OCI-LY7 (cell line): ENCODE data around the gene SMPD3. TPM values are rescaled to one million over a fixed set of nuclear protein-coding genes. Genes with fewer than 3 reads are reported as not detected.

Experiments used
- BruUV-seq: library from RNA; stranded (reverse); fragments of 400-500 nt; replicated peaks from 2 replicates; lab custom pipeline; 2021; lab: Mats Ljungman, UMichigan
- CTCF ChIA-PET: fragments of 300-600 bp; sonication (Branson Sonifier 250); formaldehyde crosslinking; loops from one replicate; lab custom pipeline; 2022; ENCODE audit warnings: antibody characterized with exemption; ENCODE audit not compliant: unreplicated experiment; lab: Charles Lee
- POLR2A ChIA-PET: fragments of 300-600 bp; sonication (Branson Sonifier 250); formaldehyde crosslinking; loops from one replicate; lab custom pipeline; 2022; ENCODE audit warnings: antibody characterized with exemption; lab: Charles Lee
- DNase-seq: peaks from one replicate; pipeline ENCODE4 v3.0.0-alpha.2; 2015; ENCODE audit warnings: low spot score
- H2AFZ ChIP-seq: fragments of 200-600 bp; sonication (generic), shearing (Covaris generic); 2 replicates; pipeline ENCODE4 v1.6.1; 2014; ENCODE audit warnings: mild to moderate bottlenecking, antibody characterized with exemption, low read length, moderate library complexity
- H3K27ac ChIP-seq: fragments of 200-600 bp; sonication (generic); 2 replicates; pipeline ENCODE4 v1.5.1; 2014; ENCODE audit warnings: mixed run types, low read depth, mild to moderate bottlenecking, moderate library complexity, low read length, inconsistent platforms; ENCODE audit not compliant: poor library complexity, severe bottlenecking
- H3K36me3 ChIP-seq: fragments of 200-600 bp; sonication (generic); 2 replicates; pipeline ENCODE4 v1.6.1; 2014; ENCODE audit warnings: mild to moderate bottlenecking, antibody characterized with exemption, low read length, moderate library complexity, mixed read lengths; ENCODE audit not compliant: insufficient read depth
- H3K4me1 ChIP-seq: fragments of 200-600 bp; sonication (generic); 2 replicates; pipeline ENCODE4 v1.5.1; 2014; ENCODE audit warnings: mild to moderate bottlenecking, low read length; ENCODE audit not compliant: insufficient read depth, poor library complexity, severe bottlenecking
- H3K4me2 ChIP-seq: fragments of 200-600 bp; sonication (generic); 2 replicates; pipeline ENCODE4 v1.6.1; 2014; ENCODE audit warnings: mild to moderate bottlenecking, low read length
- H3K4me3 ChIP-seq: fragments of 200-600 bp; sonication (generic); 2 replicates; pipeline ENCODE4 v1.5.1; 2014; ENCODE audit warnings: mild to moderate bottlenecking, low read depth, low read length; ENCODE audit not compliant: poor library complexity, severe bottlenecking
- H3K79me2 ChIP-seq: fragments of 200-600 bp; sonication (generic); 2 replicates; pipeline ENCODE4 v1.6.1; 2016; ENCODE audit warnings: low read depth, mild to moderate bottlenecking, low read length, moderate library complexity, mixed read lengths; ENCODE audit not compliant: insufficient read depth
- H3K9me2 ChIP-seq: fragments of 200-600 bp; sonication (generic); 2 replicates; pipeline ENCODE4 v1.6.1; 2016; ENCODE audit warnings: mild to moderate bottlenecking, low read length, mixed read lengths; ENCODE audit not compliant: insufficient read depth
- H3K9me3 ChIP-seq: fragments of 200-600 bp; sonication (generic); 2 replicates; pipeline ENCODE4 v1.6.1; 2014; ENCODE audit warnings: mild to moderate bottlenecking, mixed run types, low read length, mixed read lengths
- H4K20me1 ChIP-seq: fragments of 200-600 bp; sonication (generic); 2 replicates; pipeline ENCODE4 v1.6.1; 2014; ENCODE audit warnings: mild to moderate bottlenecking, antibody characterized with exemption, low read length, moderate library complexity, mixed read lengths; ENCODE audit not compliant: insufficient read depth
- EZH2phosphoT487 ChIP-seq: fragments of 200-600 bp; sonication (generic); IDR thresholded peaks from 2 replicates; pipeline ENCODE4 v1.6.1; 2018; ENCODE audit warnings: low read depth, borderline replicate concordance, mild to moderate bottlenecking, mixed run types, antibody characterized with exemption, low read length, moderate library complexity, mixed read lengths
- intact Hi-C: fragments of 100-400 bp; cut with micrococcal nuclease; formaldehyde crosslinking; loops from one replicate; pipeline ENCODE4 v1.10.0; 2022; ENCODE audit not compliant: unreplicated experiment
- total RNA-seq, 2 experiments: library from RNA; depleted of rRNA in 1 of 2; stranded (reverse); fragments of >200 nt in 1 of 2; shearing (Covaris generic) in 1 of 2; gene quantifications; 2 replicates each; pipeline ENCODE4 v1.2.3, GENCODE V29; 2014 to 2022
- TF ChIP-seq, protein P1 (sequence below): fragments of 200-600 bp; sonication (generic); conservative IDR thresholded peaks from 2 replicates; pipeline ENCODE4 v1.5.1; 2014; ENCODE audit warnings: mild to moderate bottlenecking, antibody characterized with exemption, low read length, moderate library complexity, mixed read lengths

Gene SMPD3
- total RNA-seq, 2 experiments from 2014 or later = 0.16 to 0.51 TPM

DNA sequence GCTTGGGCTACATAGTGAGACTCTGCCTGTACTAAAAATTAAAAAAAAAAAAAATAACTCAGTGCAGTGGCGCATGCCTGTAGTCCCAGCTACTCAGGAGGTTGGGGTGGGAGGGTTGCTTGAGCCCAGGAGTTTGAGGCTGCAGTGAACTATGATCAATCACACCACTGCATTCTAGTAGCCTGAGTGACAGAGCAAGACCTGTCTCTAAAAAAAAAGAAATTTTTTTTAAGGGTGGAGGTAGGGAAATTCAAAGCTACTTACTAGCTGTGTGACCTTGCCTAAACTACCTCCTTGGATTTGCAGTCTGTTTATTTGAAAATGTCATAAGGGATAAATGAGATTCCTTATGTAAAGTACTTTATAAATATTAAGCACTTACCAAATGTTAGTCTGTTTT is 3.4 kb upstream of the SMPD3 start:
- H3K79me2 ChIP-seq = no peaks in the 10 kb centered on the region
- POLR2A ChIA-PET = interaction anchor here (1.2 to 1.9 kb wide), 2 partner anchors 10 to 18 kb away, joined by 3 to 5 read pairs; no protein-coding TSS in a partner anchor
- H3K36me3 ChIP-seq = no peaks in the 10 kb centered on the region
- TF ChIP-seq, protein P1, sequence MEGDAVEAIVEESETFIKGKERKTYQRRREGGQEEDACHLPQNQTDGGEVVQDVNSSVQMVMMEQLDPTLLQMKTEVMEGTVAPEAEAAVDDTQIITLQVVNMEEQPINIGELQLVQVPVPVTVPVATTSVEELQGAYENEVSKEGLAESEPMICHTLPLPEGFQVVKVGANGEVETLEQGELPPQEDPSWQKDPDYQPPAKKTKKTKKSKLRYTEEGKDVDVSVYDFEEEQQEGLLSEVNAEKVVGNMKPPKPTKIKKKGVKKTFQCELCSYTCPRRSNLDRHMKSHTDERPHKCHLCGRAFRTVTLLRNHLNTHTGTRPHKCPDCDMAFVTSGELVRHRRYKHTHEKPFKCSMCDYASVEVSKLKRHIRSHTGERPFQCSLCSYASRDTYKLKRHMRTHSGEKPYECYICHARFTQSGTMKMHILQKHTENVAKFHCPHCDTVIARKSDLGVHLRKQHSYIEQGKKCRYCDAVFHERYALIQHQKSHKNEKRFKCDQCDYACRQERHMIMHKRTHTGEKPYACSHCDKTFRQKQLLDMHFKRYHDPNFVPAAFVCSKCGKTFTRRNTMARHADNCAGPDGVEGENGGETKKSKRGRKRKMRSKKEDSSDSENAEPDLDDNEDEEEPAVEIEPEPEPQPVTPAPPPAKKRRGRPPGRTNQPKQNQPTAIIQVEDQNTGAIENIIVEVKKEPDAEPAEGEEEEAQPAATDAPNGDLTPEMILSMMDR = no peak
- TF ChIP-seq EZH2phosphoT487 = no peak
- H3K4me2 ChIP-seq = no peak overlapping the region
- no peaks in the 10 kb centered on the region for H3K9me3 ChIP-seq
- H3K9me2 ChIP-seq = no peaks in the 10 kb centered on the region
- CTCF ChIA-PET = no interaction called here
- no peak for DNase-seq
- intact Hi-C loops = no loop called here
- H3K27ac ChIP-seq = no peak overlapping the region
- BruUV-seq = no TSS peak
- no peaks in the 10 kb centered on the region for H4K20me1 ChIP-seq
- no peak overlapping the region for H3K4me3 ChIP-seq
- peaks cover 14% of the 10 kb centered on the region for H3K4me1 ChIP-seq
- no peak overlapping the region for H2AFZ ChIP-seq

DNA sequence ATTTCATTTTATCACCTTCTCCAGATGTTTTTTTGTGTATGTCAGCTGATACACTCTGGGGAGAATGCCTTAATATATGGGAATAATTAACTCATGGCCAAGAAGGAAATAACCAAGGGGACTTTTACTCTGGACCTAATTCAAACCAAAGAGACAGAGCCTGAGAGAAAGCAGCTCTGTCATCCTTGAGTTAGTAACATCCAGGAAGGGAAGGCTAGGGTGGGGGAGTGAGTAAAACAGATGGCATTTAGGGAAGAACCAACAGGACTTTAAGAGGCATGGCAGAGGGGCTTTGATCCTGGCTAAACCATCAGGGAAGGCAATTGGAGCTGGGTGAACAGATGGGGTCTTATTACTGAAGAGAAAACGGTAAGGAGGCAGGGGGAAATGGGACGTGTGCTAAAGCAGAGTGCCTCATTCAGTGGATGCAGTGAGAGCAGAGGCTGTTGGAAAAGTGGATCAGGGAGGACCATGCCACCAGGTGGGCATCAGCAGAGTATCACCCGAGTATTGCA is 2.5 kb upstream of the SMPD3 start:
- no peaks in the 10 kb centered on the region for H3K36me3 ChIP-seq
- POLR2A ChIA-PET = interaction anchor here (1.2 to 1.9 kb wide), 2 partner anchors 11 to 19 kb away, joined by 3 to 5 read pairs; no protein-coding TSS in a partner anchor
- H3K4me2 ChIP-seq = no peak overlapping the region
- H2AFZ ChIP-seq = no peak overlapping the region
- no peaks in the 10 kb centered on the region for H4K20me1 ChIP-seq
- H3K79me2 ChIP-seq = no peaks in the 10 kb centered on the region
- intact Hi-C loops = no loop called here
- CTCF ChIA-PET = no interaction called here
- no peak overlapping the region for H3K4me3 ChIP-seq
- TF ChIP-seq, protein P1 = no peak
- TF ChIP-seq EZH2phosphoT487 = no peak
- no peaks in the 10 kb centered on the region for H3K9me3 ChIP-seq
- no peaks in the 10 kb centered on the region for H3K9me2 ChIP-seq
- peaks cover 14% of the 10 kb centered on the region for H3K4me1 ChIP-seq
- BruUV-seq = no TSS peak
- H3K27ac ChIP-seq = no peak overlapping the region
- no peak for DNase-seq

DNA sequence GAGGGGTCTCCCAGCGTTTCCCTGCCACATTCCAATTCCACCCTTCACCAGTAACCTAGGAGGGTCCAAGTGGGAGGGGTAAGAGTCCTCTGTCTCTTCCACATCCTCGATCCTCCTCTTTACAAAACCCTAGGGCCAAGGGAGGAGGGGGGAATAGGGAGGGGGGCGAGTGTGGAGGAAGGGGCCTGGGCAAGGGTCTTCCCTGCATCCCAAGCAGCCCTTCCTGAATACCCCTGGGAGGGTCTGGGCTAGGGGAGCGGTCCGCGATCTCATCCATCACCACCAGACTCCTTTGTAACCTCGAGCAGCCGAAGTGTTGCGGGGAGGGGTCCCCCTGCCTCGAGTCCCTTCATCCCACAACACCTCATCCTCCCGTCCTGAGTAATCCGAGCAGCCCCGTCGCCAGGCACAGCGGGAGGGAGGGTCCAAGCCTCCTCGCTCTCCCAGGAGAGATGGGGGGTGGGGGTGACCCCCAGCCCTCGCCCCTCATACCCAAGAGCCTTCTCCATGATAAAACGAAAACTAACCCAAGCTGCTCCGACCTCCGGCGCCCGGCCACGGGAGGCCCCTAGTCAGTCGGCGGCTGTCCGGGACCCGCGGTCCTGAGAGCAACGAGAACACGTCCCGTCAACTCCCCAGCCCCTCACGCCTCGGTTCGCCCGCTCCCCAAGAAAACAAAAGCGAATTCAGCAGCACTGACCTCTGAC is 502 bp downstream of the SMPD3 start:
- no peak overlapping the region for H3K27ac ChIP-seq
- H2AFZ ChIP-seq = no peak overlapping the region
- no peaks in the 10 kb centered on the region for H3K9me3 ChIP-seq
- BruUV-seq = no TSS peak
- no peaks in the 10 kb centered on the region for H3K36me3 ChIP-seq
- DNase-seq = no peak
- H4K20me1 ChIP-seq = no peaks in the 10 kb centered on the region
- H3K4me3 ChIP-seq = peak overlapping the region; percentile 60
- CTCF ChIA-PET = no interaction called here
- H3K4me1 ChIP-seq = peaks cover 14% of the 10 kb centered on the region
- no peaks in the 10 kb centered on the region for H3K9me2 ChIP-seq
- H3K79me2 ChIP-seq = no peaks in the 10 kb centered on the region
- intact Hi-C loops = loop anchor here (5.0 to 10.0 kb wide), 3 partner anchors 44 to 147 kb away; no protein-coding TSS in a partner anchor
- POLR2A ChIA-PET = no interaction called here
- no peak for TF ChIP-seq EZH2phosphoT487
- H3K4me2 ChIP-seq = peak overlapping the region; percentile 79
